HG03378 (cell line): ENCODE results near the gene DUOX2.
"Not testable (repeated sequence)": the region's sequence is repeated elsewhere in the genome, so short reads cannot be mapped to it uniquely, and the experiment has no call there.

Experiments
- ATAC-seq: cut with Tn5 transposase; IDR thresholded peaks from one replicate; pipeline ENCODE4 v1.9.1; 2021; ENCODE audit warnings: mild to moderate bottlenecking, moderate library complexity; ENCODE audit not compliant: unreplicated experiment

The DUOX2 gene

GRCh38 chr15:45077391-45077790 lies 36.6 kb downstream of the DUOX2 start:
- ATAC-seq: not testable (repeated sequence)

- ATAC-seq: not testable (repeated sequence)
These were observed 38.3 kb downstream of the DUOX2 start for GRCh38 chr15:45075440-45076320.

GRCh38 chr15:45073602-45074001 lies 40.4 kb downstream of the DUOX2 start:
- not testable (repeated sequence) for ATAC-seq

GRCh38 chr15:45069942-45070360 lies 44.0 kb downstream of the DUOX2 start:
- not testable (repeated sequence) for ATAC-seq

- no peak for ATAC-seq
These were observed 49.6 kb downstream of the DUOX2 start for GRCh38 chr15:45064386-45064785.

GRCh38 chr15:45062301-45062700 lies 51.7 kb downstream of the DUOX2 start:
- ATAC-seq: not testable (repeated sequence)

GRCh38 chr15:45058690-45059675 lies 55.0 kb downstream of the DUOX2 start:
- ATAC-seq: not testable (repeated sequence)

- ATAC-seq: not testable (repeated sequence)
These were observed 61.3 kb downstream of the DUOX2 start for GRCh38 chr15:45052676-45053075.

- ATAC-seq: no peak
These were observed 63.4 kb downstream of the DUOX2 start for GRCh38 chr15:45050587-45050986.

- no peak for ATAC-seq
These were observed 65.0 kb downstream of the DUOX2 start for GRCh38 chr15:45048794-45049631.

- ATAC-seq: not testable (repeated sequence)
These were observed 65.6 kb downstream of the DUOX2 start for GRCh38 chr15:45048449-45048793.

- ATAC-seq: not testable (repeated sequence)
These were observed 69.7 kb downstream of the DUOX2 start for GRCh38 chr15:45044270-45044669.

GRCh38 chr15:45042859-45043258 lies 71.1 kb downstream of the DUOX2 start:
- not testable (repeated sequence) for ATAC-seq
